PFSK-1 (cell line): ENCODE measurements around the gene H1-8.

ENCODE experiments used
- FOXP2 ChIP-seq: optimal IDR thresholded peaks from 2 replicates; pipeline ENCODE3; 2011; ENCODE audit warnings: borderline replicate concordance, control low read depth, inconsistent platforms; ENCODE audit not compliant: insufficient read depth; ENCODE audit errors: extremely low read length, extremely low read depth
- POLR2AphosphoS5 ChIP-seq: IDR thresholded peaks from 2 replicates; pipeline ENCODE4 v1.6.1; 2012; ENCODE audit warnings: low read depth, mild to moderate bottlenecking, control low read depth, low read length, moderate library complexity
- REST ChIP-seq, 2 experiments: IDR thresholded peaks; 2 replicates each; pipeline versions ENCODE4 v1.6.1 to v1.8.0; 2011 to 2012; ENCODE audit warnings: low read depth in 2 of 2, low read length in 2 of 2, control low read depth in 1 of 2, inconsistent platforms in 1 of 2, mild to moderate bottlenecking in 1 of 2, moderate library complexity in 1 of 2; ENCODE audit not compliant: insufficient read depth in 1 of 2
- SIN3A ChIP-seq: IDR thresholded peaks from 2 replicates; pipeline ENCODE4 v1.6.1; 2012; ENCODE audit warnings: mild to moderate bottlenecking, low read length, moderate library complexity, borderline replicate concordance; ENCODE audit not compliant: insufficient read depth
- TAF1 ChIP-seq: IDR thresholded peaks from 2 replicates; pipeline ENCODE4 v1.6.1; 2012; ENCODE audit warnings: low read length, control low read depth, borderline replicate concordance; ENCODE audit not compliant: insufficient read depth

- TF ChIP-seq POLR2AphosphoS5: no peak
- TF ChIP-seq REST (IDR thresholded peaks at IDR 0.05; ENCODE audit: insufficient read depth in 1 of 2, low read depth in 2 of 2, low read length in 2 of 2): no peak
- no peak for TF ChIP-seq SIN3A
- no peak for TF ChIP-seq TAF1
- no peak for TF ChIP-seq FOXP2
These were observed 9.5 kb downstream of the H1-8 start for GRCh38 chr3:129552287-129553050.
